VCaP (cell line): Measurements from ENCODE around the gene WDR17.

ENCODE experiments used
- H3K27ac ChIP-seq: fragments of 450-650 bp; 2 replicates; pipeline ENCODE4 v1.5.1; 2017
- TF ChIP-seq, protein P1 (sequence below): fragments of 450-650 bp; conservative IDR thresholded peaks from 2 replicates; pipeline ENCODE4 v1.5.1; 2017; ENCODE audit warnings: mild to moderate bottlenecking, moderate library complexity

Gene WDR17

DNA sequence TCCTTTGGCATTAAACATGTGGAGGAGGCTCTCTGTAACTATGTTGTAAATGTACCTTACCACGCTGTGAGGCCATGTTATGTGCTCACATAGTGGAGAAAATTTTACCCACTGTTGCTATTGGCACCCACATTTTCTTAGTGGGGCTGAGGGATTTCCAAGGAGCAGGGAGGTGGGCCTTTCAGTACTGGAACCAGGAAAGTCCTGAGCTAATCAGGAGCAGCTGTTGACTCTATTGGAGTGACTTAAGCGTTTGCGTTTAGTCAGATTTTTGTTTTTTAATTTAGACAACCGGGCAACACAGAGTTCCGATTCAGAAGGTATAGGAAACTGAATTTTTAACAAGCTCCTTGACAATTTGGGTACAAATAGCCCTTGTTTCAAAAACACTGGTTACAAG lies 30.7 kb upstream of the WDR17 start:
- TF ChIP-seq, protein P1, sequence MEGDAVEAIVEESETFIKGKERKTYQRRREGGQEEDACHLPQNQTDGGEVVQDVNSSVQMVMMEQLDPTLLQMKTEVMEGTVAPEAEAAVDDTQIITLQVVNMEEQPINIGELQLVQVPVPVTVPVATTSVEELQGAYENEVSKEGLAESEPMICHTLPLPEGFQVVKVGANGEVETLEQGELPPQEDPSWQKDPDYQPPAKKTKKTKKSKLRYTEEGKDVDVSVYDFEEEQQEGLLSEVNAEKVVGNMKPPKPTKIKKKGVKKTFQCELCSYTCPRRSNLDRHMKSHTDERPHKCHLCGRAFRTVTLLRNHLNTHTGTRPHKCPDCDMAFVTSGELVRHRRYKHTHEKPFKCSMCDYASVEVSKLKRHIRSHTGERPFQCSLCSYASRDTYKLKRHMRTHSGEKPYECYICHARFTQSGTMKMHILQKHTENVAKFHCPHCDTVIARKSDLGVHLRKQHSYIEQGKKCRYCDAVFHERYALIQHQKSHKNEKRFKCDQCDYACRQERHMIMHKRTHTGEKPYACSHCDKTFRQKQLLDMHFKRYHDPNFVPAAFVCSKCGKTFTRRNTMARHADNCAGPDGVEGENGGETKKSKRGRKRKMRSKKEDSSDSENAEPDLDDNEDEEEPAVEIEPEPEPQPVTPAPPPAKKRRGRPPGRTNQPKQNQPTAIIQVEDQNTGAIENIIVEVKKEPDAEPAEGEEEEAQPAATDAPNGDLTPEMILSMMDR, result no peak

DNA sequence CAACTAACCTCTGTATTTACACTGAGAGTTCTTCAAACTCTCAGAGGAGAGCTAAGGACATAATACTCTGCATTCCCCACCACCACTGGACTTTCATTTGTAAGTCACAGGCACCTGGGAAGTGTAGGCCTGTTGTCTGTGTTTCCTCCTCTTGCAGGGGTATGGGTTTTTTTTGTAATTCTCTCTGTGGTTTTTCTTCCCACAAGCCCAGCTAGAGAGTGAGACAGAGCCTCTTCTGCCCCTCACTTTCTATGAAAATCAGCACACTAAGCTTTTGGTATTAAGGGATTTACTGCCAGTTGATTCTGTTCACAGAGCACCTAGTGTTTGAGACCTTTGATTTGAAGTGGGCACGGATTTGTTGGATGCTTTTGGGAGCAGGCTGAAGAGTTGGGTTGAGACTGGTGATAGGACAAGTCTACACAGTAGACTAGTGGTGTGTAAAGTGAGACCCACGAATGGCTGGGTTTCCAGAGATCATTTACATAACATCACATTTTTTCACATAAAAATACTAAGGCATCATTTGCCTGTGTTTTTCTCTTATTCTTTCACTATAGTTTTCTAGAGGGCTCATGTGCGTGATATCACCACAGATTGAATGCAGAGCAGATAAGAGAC lies 28.9 kb upstream of the WDR17 start:
- no peak overlapping the region for H3K27ac ChIP-seq
- TF ChIP-seq, protein P1, result no peak

More for the DNA sequence above, 30.7 kb upstream of the WDR17 start:
- H3K27ac ChIP-seq, result no peak overlapping the region

DNA sequence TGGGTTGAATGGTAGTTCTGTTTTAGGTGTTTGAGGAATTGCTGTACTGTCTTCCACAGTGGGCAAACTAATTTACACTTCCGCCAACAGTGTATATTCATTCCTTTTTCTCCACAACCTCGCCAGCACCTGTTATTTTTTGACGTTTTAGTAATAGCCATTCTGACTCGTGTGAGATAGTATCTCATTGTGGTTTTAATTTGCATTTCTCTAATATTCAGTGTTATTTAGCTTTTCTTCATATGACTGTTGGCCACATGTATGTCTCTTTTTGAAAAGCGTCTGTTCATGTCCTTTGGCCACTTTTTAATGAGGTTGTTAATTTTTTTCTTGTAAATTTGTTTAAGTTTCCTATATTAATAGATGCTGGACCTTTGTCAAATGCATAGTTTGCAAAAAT lies 26.9 kb upstream of the WDR17 start:
- no peak overlapping the region for H3K27ac ChIP-seq
- TF ChIP-seq, protein P1, result no peak

DNA sequence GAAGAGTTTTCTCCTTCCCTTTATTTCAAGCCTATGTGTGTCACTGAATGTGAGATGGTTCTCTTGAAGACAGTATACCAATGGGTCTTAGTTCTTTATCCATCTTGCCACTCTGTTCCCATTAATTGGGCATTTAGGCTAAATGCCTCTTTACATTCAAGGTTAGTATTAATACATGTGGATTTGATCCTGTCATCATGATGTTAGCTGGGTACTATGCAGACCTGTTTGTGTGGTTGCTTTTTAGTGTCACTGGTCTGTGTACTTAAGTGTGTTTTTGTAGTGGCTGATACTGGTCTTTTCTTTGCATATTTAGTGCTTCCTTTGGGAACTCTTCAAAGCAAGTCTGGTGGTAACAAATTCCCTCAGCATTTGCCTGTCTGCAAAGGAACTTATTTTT lies 23.4 kb upstream of the WDR17 start:
- H3K27ac ChIP-seq, result no peak overlapping the region
- TF ChIP-seq, protein P1, result no peak

DNA sequence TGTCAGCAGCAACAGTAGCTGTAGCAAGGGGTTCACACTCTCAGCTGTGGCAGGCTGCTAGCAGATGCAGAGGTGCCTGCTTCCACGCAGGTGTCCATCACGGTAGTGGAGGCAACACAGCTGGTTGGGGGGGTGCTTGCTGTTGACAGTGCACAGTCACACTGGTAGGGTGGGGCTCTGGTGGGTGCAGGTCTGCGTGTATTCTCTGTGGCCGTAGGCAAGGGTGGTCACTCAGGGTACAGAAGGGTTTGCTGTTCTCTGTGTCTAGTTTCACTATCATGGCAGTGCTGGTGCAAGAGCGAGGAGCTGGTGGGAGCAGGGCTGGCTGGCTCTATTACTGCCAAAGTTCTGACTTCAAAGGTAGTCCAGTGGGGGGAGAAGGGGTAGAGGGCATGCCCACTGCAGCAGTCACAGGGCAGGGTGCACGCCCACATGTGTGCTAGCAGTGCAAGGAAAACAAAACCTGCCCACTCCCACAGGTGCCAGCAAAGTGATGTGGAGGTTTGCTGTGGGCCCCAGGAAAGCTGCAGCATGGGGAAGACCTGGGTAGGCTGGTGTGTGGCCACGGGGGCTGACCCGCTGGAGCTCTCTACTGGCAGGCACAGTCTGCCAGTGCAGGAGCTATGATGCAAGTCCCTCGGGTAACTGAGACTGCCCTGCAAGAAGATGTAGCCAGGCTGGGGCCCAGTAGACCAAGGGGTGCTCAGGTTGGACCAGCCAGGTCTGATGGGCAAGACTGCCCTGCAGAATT lies 21.6 kb upstream of the WDR17 start:
- H3K27ac ChIP-seq, result no peak overlapping the region
- TF ChIP-seq, protein P1, result no peak

DNA sequence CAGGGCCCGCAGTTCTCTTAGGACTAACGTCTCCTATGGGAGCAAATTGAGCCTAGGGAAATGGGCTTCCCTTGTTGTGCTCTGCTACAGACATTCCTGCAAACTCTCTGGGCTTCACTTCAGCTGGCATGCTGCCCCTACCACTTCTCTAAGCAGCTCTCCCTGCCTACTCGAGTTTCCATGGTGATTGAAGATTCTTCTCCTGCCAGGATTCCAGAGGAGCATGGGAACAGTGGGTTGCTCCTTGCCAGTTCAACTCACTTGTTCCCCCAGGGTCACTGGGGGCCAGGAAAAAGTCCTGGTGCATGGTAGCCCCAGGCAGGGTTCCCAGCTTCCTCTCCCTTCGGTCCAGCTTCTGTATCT lies 21.1 kb upstream of the WDR17 start:
- TF ChIP-seq, protein P1, result no peak

DNA sequence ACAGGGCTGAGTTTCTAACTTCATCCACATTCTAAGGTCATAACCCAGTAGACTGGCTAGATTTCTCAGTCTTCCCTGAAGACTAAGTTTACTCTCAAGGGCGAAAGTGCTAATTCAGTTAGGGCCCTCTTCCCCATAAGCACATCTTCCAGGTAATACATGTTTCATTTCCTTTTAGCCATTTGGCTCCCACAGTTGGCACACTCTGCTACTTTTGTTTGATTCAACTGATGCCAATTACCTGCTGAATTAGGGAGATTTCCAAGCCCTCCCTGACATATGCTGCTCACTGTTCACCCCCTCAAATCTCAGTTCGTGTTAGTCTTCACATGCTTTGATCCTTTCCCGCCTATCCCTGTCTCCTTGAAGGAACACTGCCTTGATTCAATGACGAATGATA lies 17.0 kb upstream of the WDR17 start:
- H3K27ac ChIP-seq, result no peak overlapping the region
- TF ChIP-seq, protein P1, result no peak

More for the DNA sequence above, 21.1 kb upstream of the WDR17 start:
- H3K27ac ChIP-seq, result no peak overlapping the region
